ENCODE results near the gene SLC24A3. TPM values are rescaled to one million over a fixed set of nuclear protein-coding genes. Genes with fewer than 3 reads are reported as not detected.

Gene SLC24A3
- total and polyA plus RNA-seq, 12 donors, result 0.21 to 2.6 (median 0.84) TPM

DNA sequence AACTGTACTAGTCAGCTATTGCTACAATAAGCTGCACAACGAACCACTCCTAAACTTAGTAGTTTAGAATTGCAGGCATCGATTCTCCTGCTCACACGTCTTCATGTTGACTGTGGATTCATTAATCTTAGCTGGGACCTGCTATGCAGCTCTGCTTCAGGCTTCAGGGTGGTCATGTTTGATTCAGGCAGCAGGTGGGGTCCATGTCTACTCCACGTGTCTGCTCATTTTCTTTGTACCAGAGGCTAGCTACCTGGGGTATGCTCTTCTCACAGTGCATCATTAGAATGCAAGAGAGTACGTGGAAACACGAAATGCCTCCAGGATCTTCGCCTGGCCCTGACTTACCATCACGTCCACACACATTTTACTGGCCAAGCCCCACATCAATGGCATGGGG lies 481.1 kb downstream of the SLC24A3 start:
- Histone ChIP-seq H3K27me3 (no peaks in the 10 kb centered on the region), H3K9me3 (no peaks in the 10 kb centered on the region), H3K4me1 (peaks cover 0 to 42% (median 18%) of the 10 kb centered on the region in 9 donors), H3K4me3 (no peak overlapping the region), H3K27ac (no peak overlapping the region), H3K36me3 (no peaks in the 10 kb centered on the region)
- 89 to 94% methylated on average over 8 of the region's 8 CpGs for WGBS, 2 donors
- TF ChIP-seq, protein P1, sequence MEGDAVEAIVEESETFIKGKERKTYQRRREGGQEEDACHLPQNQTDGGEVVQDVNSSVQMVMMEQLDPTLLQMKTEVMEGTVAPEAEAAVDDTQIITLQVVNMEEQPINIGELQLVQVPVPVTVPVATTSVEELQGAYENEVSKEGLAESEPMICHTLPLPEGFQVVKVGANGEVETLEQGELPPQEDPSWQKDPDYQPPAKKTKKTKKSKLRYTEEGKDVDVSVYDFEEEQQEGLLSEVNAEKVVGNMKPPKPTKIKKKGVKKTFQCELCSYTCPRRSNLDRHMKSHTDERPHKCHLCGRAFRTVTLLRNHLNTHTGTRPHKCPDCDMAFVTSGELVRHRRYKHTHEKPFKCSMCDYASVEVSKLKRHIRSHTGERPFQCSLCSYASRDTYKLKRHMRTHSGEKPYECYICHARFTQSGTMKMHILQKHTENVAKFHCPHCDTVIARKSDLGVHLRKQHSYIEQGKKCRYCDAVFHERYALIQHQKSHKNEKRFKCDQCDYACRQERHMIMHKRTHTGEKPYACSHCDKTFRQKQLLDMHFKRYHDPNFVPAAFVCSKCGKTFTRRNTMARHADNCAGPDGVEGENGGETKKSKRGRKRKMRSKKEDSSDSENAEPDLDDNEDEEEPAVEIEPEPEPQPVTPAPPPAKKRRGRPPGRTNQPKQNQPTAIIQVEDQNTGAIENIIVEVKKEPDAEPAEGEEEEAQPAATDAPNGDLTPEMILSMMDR (IDR thresholded peaks at IDR 0.05), result no peak
- ATAC-seq (no peak), DNase-seq (no peak)
- intact Hi-C loops (cut with DNase I), result loop anchor here (1.0 to 10.0 kb wide), 19 partner anchors 51 to 361 kb away; partner anchors contain the start of genes RIN2 (in 2 of the 10), CFAP61 (in 1 of the 10), CRNKL1 (in 1 of the 10) and NAA20 (in 1 of the 10)

DNA sequence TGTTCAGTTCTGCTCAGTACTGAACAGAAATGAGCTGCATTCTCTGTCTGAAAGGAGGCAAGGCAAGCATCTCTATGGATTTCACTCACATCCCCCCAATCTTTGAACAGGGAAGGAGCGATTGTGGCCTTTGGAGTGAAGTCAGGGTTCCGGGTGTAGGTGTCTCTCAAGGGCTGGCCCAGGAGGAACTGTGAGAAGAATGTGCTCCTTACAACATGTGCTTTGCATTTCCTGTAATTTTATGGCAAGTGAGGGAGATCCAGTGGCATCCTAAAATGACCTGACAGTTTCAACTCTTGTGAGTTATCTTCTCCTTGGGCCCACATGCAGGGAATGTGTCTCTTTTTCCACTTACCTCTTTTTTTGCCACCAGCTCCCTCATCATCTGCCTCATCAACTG lies 482.6 kb downstream of the SLC24A3 start:
- Histone ChIP-seq H3K36me3 (no peaks in the 10 kb centered on the region), H3K4me1 (peaks cover 0 to 38% (median 18%) of the 10 kb centered on the region in 9 donors), H3K27me3 (no peaks in the 10 kb centered on the region), H3K27ac (peak overlapping the region in 1 of 10 donors; percentile 49), H3K4me3 (no peak overlapping the region), H3K9me3 (no peaks in the 10 kb centered on the region)
- DNase-seq (no peak), ATAC-seq (no peak)
- 56 to 65% methylated on average over 2 of the region's 2 CpGs for WGBS, 2 donors
- TF ChIP-seq, protein P1 (IDR thresholded peaks at IDR 0.05), result no peak
- intact Hi-C loops (cut with DNase I), result loop anchor here in 7 of 10 donors (5.0 to 10.0 kb wide), 10 partner anchors 37 to 360 kb away; partner anchors contain the start of genes CFAP61 (in 1 of the 7) and CRNKL1 (in 1 of the 7)

DNA sequence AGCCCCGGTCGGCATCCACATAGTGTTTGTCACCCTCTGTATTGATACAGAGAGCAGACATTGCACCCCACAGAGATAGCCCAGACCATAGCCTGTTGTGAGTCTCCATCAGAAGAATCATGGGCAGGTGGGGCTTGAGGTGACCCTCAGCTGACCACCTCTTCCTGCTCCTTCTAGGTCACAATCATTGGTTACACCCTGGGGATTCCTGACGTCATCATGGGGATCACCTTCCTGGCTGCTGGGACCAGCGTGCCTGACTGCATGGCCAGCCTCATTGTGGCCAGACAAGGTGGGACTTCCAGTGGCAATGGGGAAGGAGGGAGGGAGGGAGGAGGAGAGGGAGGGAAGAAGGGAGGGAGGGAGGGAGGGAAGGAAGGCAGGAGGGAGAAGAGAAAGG lies 484.2 kb downstream of the SLC24A3 start:
- no peak for DNase-seq
- intact Hi-C loops (cut with DNase I), result loop anchor here in 7 of 10 donors (5.0 to 10.0 kb wide), 10 partner anchors 36 to 358 kb away; partner anchors contain the start of genes CFAP61 (in 1 of the 7) and CRNKL1 (in 1 of the 7)
- TF ChIP-seq, protein P1 (IDR thresholded peaks at IDR 0.05), result no peak
- H3K4me1 ChIP-seq, result peaks cover 0 to 28% (median 13%) of the 10 kb centered on the region in 9 donors
- H3K27ac ChIP-seq, result no peak overlapping the region
- H3K36me3 ChIP-seq, result no peaks in the 10 kb centered on the region
- no peak for ATAC-seq
- WGBS, 2 donors, result 88 to 93% methylated on average over 4 of the region's 4 CpGs
- H3K4me3 ChIP-seq, result no peak overlapping the region
- no peaks in the 10 kb centered on the region for H3K9me3 ChIP-seq
- H3K27me3 ChIP-seq, result no peaks in the 10 kb centered on the region

DNA sequence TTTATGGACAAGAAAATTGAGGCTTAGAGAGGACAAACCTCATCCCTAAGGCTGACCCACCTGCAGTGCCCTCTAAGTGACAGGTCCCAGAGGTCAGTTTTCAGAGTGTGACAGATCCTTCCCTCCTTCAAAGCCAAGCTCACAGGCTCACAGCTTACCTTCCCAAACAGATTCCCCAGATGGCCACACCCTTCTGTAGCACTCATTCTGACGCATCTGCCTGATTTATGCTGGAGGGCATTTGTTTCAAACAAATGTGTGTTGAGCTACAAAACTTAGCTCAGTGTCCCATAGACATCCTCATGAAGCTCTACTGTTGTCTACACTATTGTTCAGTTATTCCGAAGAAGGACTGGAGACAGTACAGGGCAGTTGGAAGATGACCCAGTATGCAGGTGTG lies 485.0 kb downstream of the SLC24A3 start:
- intact Hi-C loops (cut with DNase I), result loop anchor here in 7 of 10 donors (5.0 to 10.0 kb wide), 10 partner anchors 35 to 357 kb away; partner anchors contain the start of genes CFAP61 (in 1 of the 7) and CRNKL1 (in 1 of the 7)
- TF ChIP-seq, protein P1 (IDR thresholded peaks at IDR 0.05), result no peak
- Histone ChIP-seq H3K27me3 (no peaks in the 10 kb centered on the region), H3K36me3 (no peaks in the 10 kb centered on the region), H3K27ac (no peak overlapping the region), H3K4me1 (peaks cover 0 to 26% (median 12%) of the 10 kb centered on the region in 9 donors), H3K9me3 (peaks cover 0 to 6% (median 0%) of the 10 kb centered on the region in 11 donors), H3K4me3 (no peak overlapping the region)
- no peak for ATAC-seq
- no peak for DNase-seq
- WGBS, 2 donors, result 99 to 100% methylated on average over 2 of the region's 2 CpGs
